Esophagus mucosa (tissue), 1 donor: Measurements from ENCODE around the gene COA6. TPM values are rescaled to one million over a fixed set of nuclear protein-coding genes. Genes with fewer than 3 reads are reported as not detected.

ENCODE experiments used
- ATAC-seq: fragments of 200-7000 bp; cut with Tn5 transposase; one replicate; pipeline ENCODE4 v1.9.1; 2020
- total RNA-seq: library from RNA; stranded (reverse); gene quantifications from one replicate; pipeline ENCODE4 v1.2.4, GENCODE V29; 2023
- donor health status: DM: yes; HTN: yes; CAD: no.

COA6 gene, protein sequence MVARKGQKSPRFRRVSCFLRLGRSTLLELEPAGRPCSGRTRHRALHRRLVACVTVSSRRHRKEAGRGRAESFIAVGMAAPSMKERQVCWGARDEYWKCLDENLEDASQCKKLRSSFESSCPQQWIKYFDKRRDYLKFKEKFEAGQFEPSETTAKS
- 33.2 TPM for total RNA-seq

GRCh38 chr1:234373064-234373958, at the start of gene COA6:
COA6 (plus strand) TSS chr1:234373456; CDS start chr1:234373467, 11 bp downstream.
- peak; percentile 98 for ATAC-seq

DNA sequence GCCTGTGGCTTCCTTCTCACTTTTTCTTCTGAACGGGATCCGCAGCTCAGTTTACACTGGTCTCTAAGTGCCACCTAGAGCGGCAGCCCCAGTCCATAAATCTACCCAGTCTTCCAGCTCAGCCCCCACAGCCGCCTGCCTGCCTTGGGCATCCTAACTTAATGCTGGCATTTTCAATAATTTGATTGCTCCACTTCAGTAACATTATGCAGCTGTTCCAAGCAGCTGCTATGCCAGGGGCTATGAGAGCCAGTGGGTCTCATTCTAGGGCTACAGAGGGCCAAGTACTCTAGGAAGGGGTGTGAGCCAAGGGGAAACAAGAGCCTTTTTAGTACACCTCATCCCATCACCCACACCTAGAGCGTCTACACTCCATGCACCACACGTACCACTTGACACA, 48.4 kb upstream of the COA6 start:
- ATAC-seq = no peak

DNA sequence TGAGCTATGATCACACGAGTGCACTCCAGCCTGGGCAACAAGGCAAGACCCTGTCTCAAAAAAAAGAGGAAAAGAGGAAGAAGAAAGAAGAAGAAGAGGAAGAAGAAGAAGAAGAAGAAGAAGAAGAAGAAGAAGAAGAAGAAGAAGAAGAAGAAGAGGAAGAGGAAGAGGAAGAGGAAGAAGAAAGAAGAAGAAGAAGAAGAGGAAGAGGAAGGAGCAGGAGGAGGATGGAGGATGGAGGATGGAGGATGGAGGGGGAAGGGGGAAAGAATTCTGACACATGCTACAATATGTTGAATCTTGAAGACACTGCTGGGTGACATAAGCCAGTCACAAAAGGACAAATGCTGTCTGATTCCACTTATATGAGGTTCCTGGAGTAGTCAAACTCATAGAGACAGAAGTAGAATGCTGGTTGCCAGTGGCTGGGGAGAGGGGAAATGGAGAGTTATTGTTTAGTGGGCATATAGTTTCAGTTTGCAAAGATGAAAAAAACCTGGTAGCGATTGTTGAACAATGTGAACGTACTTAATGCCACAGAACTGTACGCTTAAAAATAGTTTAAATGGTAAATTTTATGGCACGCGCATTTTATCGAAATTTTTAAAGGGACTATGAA, 47.3 kb upstream of the COA6 start:
- no peak for ATAC-seq

- ATAC-seq = peak; percentile 74
These were observed 46.5 kb upstream of the COA6 start for GRCh38 chr1:234326497-234327366.

DNA sequence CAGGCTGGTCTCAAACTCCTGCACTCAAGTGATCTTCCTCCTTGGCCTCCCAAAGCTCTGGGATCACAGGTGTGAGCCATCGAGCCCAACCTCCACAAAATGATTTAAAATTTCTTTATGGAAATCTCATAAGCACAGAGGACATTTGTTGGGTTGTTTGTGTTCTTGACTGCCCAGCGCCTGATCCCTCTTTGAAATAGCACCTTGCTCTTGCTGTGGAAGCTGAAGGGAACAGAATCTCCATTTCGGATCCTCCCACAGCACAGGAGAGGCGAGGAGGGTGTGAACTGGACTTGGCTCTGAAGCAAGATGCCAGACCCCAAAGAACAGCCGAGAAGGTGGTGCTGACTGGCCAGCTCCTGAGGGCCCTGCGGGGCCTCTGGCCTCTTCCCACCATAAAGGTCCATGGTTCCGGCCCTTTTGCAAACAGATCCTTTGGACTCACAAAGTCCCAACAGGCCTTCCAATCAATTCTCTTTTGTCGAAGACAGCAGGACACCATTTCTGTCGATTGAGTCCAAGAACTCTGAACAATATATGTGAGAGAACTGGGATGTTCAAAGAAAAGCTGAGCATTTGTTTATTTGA, 45.6 kb upstream of the COA6 start:
- ATAC-seq = no peak

DNA sequence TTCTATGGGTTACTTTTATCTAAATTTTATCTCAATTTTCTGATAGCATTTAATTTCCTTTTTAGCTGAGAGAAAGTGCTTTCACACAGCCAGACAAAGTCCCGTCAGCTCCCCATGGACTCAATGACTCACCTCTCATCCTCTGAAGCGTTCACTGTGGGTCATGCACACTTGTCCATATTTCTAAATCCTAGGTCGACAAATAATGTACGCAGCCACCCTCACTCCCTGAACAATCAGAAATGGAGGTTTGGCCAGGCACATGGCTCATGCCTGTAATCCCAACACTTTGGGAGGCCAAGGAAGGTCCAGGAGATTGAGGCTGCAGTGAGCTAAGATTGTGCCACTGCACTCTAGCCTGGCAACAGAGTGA, 42.4 kb upstream of the COA6 start:
- no peak for ATAC-seq

GRCh38 chr1:234331507-234331906, 41.7 kb upstream of the COA6 start:
- peak; percentile 29 for ATAC-seq

DNA sequence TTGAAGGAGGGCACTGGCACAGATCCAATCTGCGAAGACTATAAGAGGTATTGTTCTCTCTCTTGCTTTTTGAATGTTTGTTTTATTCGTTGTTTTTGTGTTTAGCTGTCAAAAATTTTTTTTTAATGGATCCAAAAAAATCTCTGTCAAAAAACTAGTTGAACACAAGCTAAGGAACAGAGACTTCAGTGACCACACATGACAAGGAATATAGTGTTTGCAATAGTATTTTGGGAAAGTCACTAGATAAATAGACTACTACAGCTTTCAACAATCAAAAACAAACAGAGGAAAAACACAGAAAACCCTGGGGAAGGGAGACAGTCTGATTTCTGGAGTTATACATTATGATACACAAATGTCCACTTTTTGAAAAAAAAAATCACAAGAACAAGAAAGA, 36.9 kb upstream of the COA6 start:
- ATAC-seq = no peak

- no peak for ATAC-seq
These were observed 36.0 kb upstream of the COA6 start for GRCh38 chr1:234337233-234337632.

DNA sequence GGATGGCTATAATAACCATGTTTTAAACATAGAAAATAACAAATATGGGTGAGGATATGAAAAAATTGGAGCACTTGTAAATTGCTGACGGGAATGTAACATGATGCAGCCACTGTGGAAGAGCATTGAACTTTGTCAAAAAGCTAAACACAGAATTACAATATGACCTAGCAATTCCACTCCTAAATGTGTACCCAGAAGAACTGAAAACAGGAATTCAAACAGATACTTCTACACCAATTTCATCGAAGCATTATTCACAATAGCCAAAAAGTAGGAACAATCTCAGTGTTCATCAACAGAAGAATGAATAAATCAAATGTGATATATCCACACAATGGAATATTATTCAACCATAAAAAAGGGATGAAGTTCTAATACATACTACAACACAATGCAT, 32.7 kb upstream of the COA6 start:
- ATAC-seq = no peak

DNA sequence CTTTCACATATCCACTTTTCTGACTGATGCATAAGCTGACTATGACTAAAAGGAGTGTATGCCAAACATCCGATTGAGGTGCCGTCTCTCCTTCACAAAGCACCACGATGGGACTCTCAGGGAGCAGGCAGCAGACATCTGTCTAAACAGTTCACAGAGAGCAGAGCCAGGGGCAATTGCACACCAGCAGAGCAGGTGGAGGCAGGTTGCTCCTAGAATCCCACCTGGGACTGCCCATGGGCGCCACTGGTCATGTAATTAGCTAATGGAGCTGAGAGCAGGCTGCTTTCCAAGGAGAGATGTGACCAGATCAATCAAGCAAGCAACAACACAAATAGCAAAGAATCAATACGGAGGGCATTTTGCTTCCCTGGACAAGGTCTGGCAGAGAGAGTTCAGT, 30.5 kb upstream of the COA6 start:
- ATAC-seq = no peak

GRCh38 chr1:234345237-234345636, 28.0 kb upstream of the COA6 start:
- ATAC-seq = no peak

GRCh38 chr1:234348964-234349363, 24.3 kb upstream of the COA6 start:
- ATAC-seq = no peak

DNA sequence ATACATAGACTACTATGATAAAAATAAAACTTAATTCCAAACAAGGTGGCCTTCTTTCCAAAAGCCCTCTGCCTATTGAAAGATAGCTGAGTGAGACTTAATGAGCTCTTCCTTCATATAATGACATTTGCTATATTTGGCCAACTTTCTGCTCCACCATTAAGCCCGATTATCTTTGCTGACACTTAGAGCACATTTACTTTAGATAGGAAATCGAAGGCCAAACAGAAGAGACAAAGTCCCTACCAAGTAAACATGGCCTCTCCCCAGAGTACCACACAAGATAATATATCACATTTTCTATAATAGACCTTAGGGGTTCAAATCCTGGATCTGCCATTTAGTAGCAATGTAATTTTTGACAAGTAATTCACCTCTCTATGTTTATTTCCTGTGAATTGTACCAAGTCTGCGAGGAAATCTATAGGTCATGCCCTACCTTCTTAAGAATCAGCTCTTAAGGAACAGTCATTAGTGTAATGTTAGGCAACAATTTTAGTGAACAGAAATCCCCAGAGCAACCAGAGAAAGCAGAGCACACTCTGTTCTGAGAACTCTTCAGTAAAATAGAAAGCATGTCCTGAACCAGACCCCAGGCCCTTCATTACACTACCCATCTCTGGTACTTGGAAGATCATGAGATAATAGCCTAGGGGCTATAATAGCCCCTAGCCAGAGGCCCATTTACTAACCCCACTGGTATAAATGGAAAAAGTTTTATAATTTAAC, 17.3 kb upstream of the COA6 start:
- ATAC-seq = no peak

- peak; percentile 68 for ATAC-seq
These were observed 16.5 kb upstream of the COA6 start for GRCh38 chr1:234356615-234357269.

DNA sequence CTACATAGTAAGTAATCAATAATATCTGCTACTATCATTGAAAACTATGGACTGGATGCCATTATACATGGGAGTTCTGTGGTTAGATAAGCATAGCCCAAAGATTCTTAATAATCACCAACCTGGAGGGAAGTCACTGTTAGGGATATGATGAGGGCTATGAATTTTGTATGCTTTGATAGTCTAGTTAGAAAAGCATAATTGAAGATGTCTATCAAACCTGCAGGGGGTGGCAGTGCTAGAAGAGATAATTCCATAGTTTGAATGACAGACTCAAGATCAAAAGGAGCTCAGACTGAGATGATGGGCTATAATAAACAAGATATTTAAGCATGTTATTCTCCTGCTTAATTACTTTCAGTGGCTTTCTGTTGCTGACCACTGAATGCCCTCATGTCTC, 15.4 kb upstream of the COA6 start:
- ATAC-seq = no peak

DNA sequence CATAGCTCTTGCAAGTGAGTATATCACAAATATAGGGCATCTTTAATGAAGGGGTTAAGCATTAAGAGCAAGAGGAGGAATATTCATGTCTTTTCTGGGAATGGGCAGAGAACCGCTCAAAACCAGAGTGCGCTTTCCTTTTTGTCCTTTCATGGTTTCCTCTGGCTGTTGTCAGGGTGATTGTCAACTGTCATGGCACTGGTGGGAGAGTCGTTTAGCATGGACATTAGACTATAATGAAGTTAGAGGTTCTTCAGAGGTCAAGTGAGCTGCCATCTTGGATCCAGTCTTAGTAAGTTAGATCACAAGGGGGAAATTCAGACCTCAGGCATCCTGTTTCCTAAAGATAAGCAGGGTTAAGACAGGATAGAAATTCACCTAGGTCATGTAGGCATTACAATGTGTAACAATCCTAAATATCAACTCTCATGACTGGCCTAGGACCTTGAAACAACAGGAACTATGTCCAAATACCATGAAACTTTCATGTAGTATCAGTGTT, 12.1 kb upstream of the COA6 start:
- no peak for ATAC-seq

GRCh38 chr1:234362558-234362957, 10.7 kb upstream of the COA6 start:
- ATAC-seq = no peak

- no peak for ATAC-seq
These were observed 4.8 kb upstream of the COA6 start for GRCh38 chr1:234368320-234369032.

DNA sequence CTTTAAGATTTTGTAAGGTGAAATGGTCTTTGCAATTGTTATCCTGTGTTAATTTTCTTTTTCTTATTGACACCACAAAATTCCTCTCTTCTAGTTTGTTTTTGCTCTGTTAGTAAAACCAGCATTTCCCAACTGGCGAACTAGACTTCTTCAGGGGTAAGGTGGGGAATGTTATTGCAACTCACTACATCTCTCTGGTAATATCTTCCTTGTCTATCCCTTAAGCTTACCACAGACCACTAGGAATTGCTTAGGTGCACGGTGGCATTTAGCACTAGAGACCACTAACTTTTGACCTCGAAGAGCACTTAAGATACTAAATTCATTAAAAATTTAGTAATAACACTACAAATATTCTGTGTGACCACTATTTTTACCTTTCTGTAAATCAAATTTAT, 4.2 kb upstream of the COA6 start:
- no peak for ATAC-seq
